Esophagus (tissue), 2 donors: ENCODE measurements around the gene SESN2. TPM values are rescaled to one million over a fixed set of nuclear protein-coding genes. Genes with fewer than 3 reads are reported as not detected.

Experiments used
- H3K27ac ChIP-seq, 2 donors: one replicate each; pipeline ENCODE4 v1.5.1; 2013; ENCODE audit warnings: low read depth in 2 of 2, mild to moderate bottlenecking in 2 of 2, inconsistent platforms in 1 of 2, low read length in 1 of 2, moderate library complexity in 1 of 2
- H3K27me3 ChIP-seq, 2 donors: one replicate each; pipeline ENCODE4 v1.6.1; 2013; ENCODE audit warnings: low read length in 2 of 2, control low read depth in 1 of 2, mild to moderate bottlenecking in 1 of 2; ENCODE audit not compliant: insufficient read depth in 2 of 2, control insufficient read depth in 1 of 2
- H3K36me3 ChIP-seq, 2 donors: one replicate each; pipeline ENCODE4 v1.6.1; 2013; ENCODE audit warnings: low read length in 1 of 2; ENCODE audit not compliant: control insufficient read depth in 2 of 2, insufficient read depth in 2 of 2
- H3K4me1 ChIP-seq, 2 donors: one replicate each; pipeline ENCODE4 v1.6.1; 2013; ENCODE audit warnings: low read length in 1 of 2; ENCODE audit not compliant: control insufficient read depth in 2 of 2, insufficient read depth in 2 of 2
- H3K4me3 ChIP-seq, 2 donors: one replicate each; pipeline ENCODE4 v1.5.1; 2013; ENCODE audit warnings: low read length in 2 of 2, mild to moderate bottlenecking in 2 of 2, low read depth in 1 of 2, moderate library complexity in 1 of 2
- H3K9me3 ChIP-seq, 2 donors: one replicate each; pipeline ENCODE4 v1.6.1; 2013; ENCODE audit warnings: mild to moderate bottlenecking in 2 of 2, low read depth in 1 of 2, low read length in 1 of 2, moderate library complexity in 1 of 2; ENCODE audit not compliant: control insufficient read depth in 2 of 2, insufficient read depth in 1 of 2
- WGBS, 2 donors: extraction: QIAGEN DNeasy Blood & Tissue Kit; methylation state at CpG; one replicate each; pipeline ENCODE4 v1.1.7; 2013; 5-methylcytosine and 5-hydroxymethylcytosine counted together
- polyA plus RNA-seq, 2 donors: library from polyadenylated mRNA; stranded (reverse); fragments of 200-250 nt; gene quantifications; one replicate each; pipeline ENCODE4 v1.2.3, GENCODE V29; 2013
- donor health status: healthy with polysubstance abuse.
- donor health status: Bipolar disorder and iron deficiency.

The SESN2 gene
- polyA plus RNA-seq, 2 donors, result 15.7 to 24.9 TPM

GRCh38 chr1:28248273-28249012, 10.9 kb upstream of the SESN2 start:
- Histone ChIP-seq H3K36me3 (no peaks in the 10 kb centered on the region), H3K27ac (peak overlapping the region; percentile 68 to 82), H3K4me1 (no peaks in the 10 kb centered on the region), H3K27me3 (no peaks in the 10 kb centered on the region), H3K4me3 (peak overlapping the region in 1 of 2 donors; percentile 19), H3K9me3 (no peaks in the 10 kb centered on the region)
- WGBS, 2 donors, result 2 to 3% methylated on average over 12 of the region's 12 CpGs

DNA sequence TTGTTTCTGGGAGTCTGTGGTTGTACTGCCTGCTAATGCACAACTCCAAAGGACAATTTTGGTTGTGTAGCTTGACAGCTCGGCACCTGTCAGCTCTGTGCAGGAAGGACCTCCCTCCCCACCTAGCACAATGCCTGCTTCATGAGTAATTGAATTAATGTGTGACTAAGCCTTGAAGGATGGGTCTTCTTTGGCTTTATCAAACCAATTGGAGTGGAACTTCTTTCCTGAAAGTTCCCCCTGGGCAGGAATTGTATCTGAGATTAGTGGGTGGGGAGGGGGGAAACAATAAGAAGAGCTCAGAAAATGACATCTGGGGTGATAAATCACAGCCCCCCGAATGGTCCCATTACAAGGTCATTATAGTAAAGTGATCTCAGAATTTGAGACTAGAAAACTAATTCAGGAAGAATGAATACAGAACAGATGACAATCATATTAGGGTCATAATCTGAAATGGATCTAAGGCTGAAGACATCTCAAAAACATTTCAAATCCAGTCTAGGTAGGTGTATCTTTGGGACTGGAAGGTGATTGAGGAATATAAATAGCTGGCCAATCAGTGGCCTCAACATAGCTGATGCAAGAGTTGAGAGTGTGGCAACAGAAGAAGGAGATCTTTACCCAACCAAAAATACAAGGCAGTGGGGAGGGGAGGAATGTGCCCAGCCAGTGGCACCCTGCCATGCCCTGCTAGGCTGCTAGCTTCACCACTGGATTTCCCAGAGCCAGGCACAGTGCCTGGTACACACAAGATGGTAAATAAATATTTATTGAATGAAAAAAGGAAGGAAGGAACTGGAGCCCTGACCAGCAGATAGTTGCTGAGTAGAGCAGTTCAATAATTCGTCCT, 10.1 kb upstream of the SESN2 start:
- no peaks in the 10 kb centered on the region for H3K4me1 ChIP-seq
- WGBS, 2 donors, result 22 to 33% methylated on average over 3 of the region's 3 CpGs
- peak overlapping the region; percentile 68 to 84 for H3K27ac ChIP-seq
- no peaks in the 10 kb centered on the region for H3K27me3 ChIP-seq
- peak overlapping the region in 1 of 2 donors; percentile 19 for H3K4me3 ChIP-seq
- H3K9me3 ChIP-seq, result no peaks in the 10 kb centered on the region
- H3K36me3 ChIP-seq, result no peaks in the 10 kb centered on the region

DNA sequence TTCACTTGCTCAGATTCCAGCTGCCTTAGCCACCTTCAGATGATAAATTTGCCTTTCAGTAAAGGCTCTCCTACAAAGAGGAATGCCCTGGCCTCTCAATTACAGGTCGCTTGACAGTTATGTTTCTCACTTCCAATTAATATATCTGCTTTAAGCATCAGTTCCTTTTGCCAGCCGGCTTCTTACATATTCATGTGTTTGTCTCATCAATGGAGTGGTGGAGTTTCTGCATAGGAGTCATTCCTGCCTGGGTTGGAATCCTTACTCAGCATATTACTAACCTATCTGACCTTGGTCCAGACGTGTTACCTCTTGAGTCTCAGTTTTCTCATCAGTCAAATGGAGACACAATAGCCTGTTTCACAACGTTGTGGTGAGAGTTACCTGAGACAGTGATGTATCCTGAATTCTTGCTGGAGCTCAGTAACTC, 9.4 kb upstream of the SESN2 start:
- H3K4me1 ChIP-seq, result no peaks in the 10 kb centered on the region
- H3K36me3 ChIP-seq, result no peaks in the 10 kb centered on the region
- no peaks in the 10 kb centered on the region for H3K27me3 ChIP-seq
- 46 to 52% methylated on average over 4 of the region's 4 CpGs for WGBS, 2 donors
- peak overlapping the region in 1 of 2 donors; percentile 84 for H3K27ac ChIP-seq
- no peaks in the 10 kb centered on the region for H3K9me3 ChIP-seq
- H3K4me3 ChIP-seq, result no peak overlapping the region

DNA sequence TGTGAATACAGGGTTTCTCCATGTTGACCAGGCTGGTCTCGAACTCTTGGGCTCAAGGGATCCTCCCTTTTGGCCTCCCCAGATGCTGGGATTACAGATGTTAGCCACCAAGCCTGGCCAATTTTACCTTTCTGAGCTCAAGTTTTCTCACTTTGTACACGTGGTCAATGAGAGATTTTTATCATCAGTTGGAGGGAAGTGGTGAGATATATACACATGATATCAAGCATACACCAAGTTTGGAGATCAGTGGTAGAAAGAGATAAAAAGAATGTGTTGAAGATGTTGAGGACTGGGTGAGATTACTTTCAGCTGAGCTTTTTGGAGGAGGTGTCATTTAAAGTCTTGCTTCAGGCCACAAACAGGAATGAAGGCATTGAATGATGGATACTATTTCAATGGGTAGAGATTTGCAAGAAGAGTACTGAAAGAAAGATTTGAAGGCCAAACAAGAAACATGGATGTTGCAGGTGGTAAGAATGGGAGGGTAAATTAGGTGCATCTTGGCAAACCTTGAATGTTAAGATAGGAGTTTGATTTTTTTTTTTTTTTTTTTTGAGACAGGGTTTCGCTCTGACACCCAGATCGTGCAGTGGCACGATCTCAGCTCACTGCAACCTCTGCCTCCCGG, 3.0 kb upstream of the SESN2 start:
- no peak overlapping the region for H3K27ac ChIP-seq
- 66 to 77% methylated on average over 6 of the region's 6 CpGs for WGBS, 2 donors
- H3K27me3 ChIP-seq, result no peaks in the 10 kb centered on the region
- no peaks in the 10 kb centered on the region for H3K36me3 ChIP-seq
- peaks cover 0 to 5% of the 10 kb centered on the region in 2 donors for H3K4me1 ChIP-seq
- H3K4me3 ChIP-seq, result no peak overlapping the region
- H3K9me3 ChIP-seq, result no peaks in the 10 kb centered on the region

GRCh38 chr1:28257736-28258135, 1.6 kb upstream of the SESN2 start:
- Histone ChIP-seq H3K27me3 (no peaks in the 10 kb centered on the region), H3K4me3 (no peak overlapping the region), H3K27ac (no peak overlapping the region), H3K4me1 (peaks cover 0 to 5% of the 10 kb centered on the region in 2 donors), H3K9me3 (no peaks in the 10 kb centered on the region), H3K36me3 (no peaks in the 10 kb centered on the region)
- WGBS, 2 donors, result 95 to 98% methylated on average over 4 of the region's 4 CpGs

DNA sequence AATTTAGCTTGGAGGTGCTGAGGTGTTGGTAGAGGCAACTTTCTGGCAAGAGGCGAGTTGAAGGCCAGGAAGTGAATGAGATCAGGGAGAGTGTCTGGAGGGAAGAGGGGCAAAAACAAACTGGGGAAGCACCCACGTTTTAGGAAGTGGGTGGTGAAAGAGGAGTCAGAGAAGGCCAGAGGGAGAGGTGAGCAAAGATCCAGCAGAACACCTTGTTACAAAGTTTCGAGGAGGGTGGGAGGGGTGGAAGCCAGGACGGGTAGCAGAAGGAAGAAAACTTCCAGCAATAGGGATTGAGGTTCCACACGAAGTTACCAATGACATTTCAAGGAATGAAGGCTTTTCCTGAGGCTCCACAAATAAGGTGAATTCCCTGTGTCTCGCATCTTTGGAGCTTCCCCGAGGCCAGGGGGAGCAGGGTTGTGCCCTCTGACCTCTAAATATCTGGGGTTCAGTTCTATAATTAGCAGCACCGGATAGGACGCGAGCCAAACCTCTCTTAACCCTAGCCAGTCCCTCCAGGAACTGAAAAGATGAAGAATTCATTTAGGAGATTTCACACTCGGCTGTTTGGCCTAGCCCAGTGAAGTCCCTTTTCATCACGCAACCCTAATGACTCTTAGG, 578 bp upstream of the SESN2 start:
- Histone ChIP-seq H3K36me3 (no peaks in the 10 kb centered on the region), H3K9me3 (no peaks in the 10 kb centered on the region), H3K4me3 (peak overlapping the region in 1 of 2 donors; percentile 17), H3K4me1 (peaks cover 4 to 9% of the 10 kb centered on the region in 2 donors), H3K27ac (peak overlapping the region; percentile 87 to 94), H3K27me3 (no peaks in the 10 kb centered on the region)
- 7% methylated on average over 12 of the region's 12 CpGs for WGBS, 2 donors

- WGBS, 2 donors, result 2% methylated on average over 53 to 66 of the region's 66 CpGs
- H3K36me3 ChIP-seq, result no peaks in the 10 kb centered on the region
- H3K4me3 ChIP-seq, result peak overlapping the region; percentile 89 to 98
- H3K27ac ChIP-seq, result peak overlapping the region; percentile 95 to 97
- H3K4me1 ChIP-seq, result peaks cover 4 to 9% of the 10 kb centered on the region in 2 donors
- no peaks in the 10 kb centered on the region for H3K27me3 ChIP-seq
- no peaks in the 10 kb centered on the region for H3K9me3 ChIP-seq
These were observed 850 bp downstream of the SESN2 start for GRCh38 chr1:28259934-28260802.

DNA sequence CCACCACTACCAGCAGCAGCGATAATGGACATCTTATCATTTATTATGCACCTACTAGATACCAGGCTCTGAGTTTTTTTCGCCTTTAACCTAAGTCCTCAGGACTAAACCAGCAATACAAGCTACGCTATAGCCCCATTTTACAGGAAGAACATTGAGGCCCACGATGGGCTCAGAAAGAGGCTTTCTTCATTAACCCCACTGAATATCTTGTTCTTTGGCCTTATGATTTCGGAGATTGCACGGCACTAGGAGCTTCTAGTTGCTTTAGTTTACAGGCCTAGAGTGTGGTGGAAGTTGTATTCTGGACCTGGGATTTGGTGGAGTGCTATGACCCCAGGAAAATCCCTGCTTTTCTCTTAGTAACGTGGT, 1.5 kb downstream of the SESN2 start:
- Histone ChIP-seq H3K27me3 (no peaks in the 10 kb centered on the region), H3K36me3 (no peaks in the 10 kb centered on the region), H3K4me1 (peaks cover 4 to 9% of the 10 kb centered on the region in 2 donors), H3K27ac (peak overlapping the region in 1 of 2 donors; percentile 74), H3K4me3 (peak overlapping the region; percentile 89 to 98), H3K9me3 (no peaks in the 10 kb centered on the region)
- WGBS, 2 donors, result 48 to 51% methylated on average over 7 of the region's 7 CpGs
